Iris pigment epithelial cell (primary cell): ENCODE results near the gene DCLRE1C.
A peak's percentile ranks its signal among the peaks of the same experiment; 100 is the strongest.
"Not testable (repeated sequence)": the region's sequence is repeated elsewhere in the genome, so short reads cannot be mapped to it uniquely, and the experiment has no call there.

ENCODE experiments used
- DNase-seq: peaks from one replicate; pipeline ENCODE4 v3.0.0-alpha.2; 2011; ENCODE audit warnings: low read depth

DCLRE1C gene

GRCh38 chr10:14945108-14945507, 8.8 kb downstream of the DCLRE1C start:
- DNase-seq, result peak; percentile 45

GRCh38 chr10:14942950-14943338, 11.0 kb downstream of the DCLRE1C start:
- DNase-seq, result not testable (repeated sequence)

- DNase-seq, result not testable (repeated sequence)
Observed at GRCh38 chr10:14942147-14942949, 11.5 kb downstream of the DCLRE1C start.

GRCh38 chr10:14938971-14939370, 14.9 kb downstream of the DCLRE1C start:
- DNase-seq, result peak; percentile 38

GRCh38 chr10:14936584-14936983, 17.3 kb downstream of the DCLRE1C start:
- no peak for DNase-seq

GRCh38 chr10:14930610-14931009, 23.3 kb downstream of the DCLRE1C start:
- no peak for DNase-seq

- no peak for DNase-seq
Observed at GRCh38 chr10:14926722-14927416, 27.0 kb downstream of the DCLRE1C start.

GRCh38 chr10:14926061-14926470, 27.8 kb downstream of the DCLRE1C start:
- DNase-seq, result no peak

GRCh38 chr10:14925268-14925667, 28.6 kb downstream of the DCLRE1C start:
- no peak for DNase-seq

GRCh38 chr10:14924013-14924412, 29.9 kb downstream of the DCLRE1C start:
- no peak for DNase-seq

- peak; percentile 17 for DNase-seq
Observed at GRCh38 chr10:14918964-14919363, 34.9 kb downstream of the DCLRE1C start.

- DNase-seq, result no peak
Observed at GRCh38 chr10:14917827-14918226, 36.1 kb downstream of the DCLRE1C start.

- no peak for DNase-seq
Observed at GRCh38 chr10:14916600-14916999, 37.3 kb downstream of the DCLRE1C start.

- no peak for DNase-seq
Observed at GRCh38 chr10:14911801-14912200, 42.1 kb downstream of the DCLRE1C start.

- DNase-seq, result no peak
Observed at GRCh38 chr10:14910953-14911352, 42.9 kb downstream of the DCLRE1C start.

GRCh38 chr10:14909101-14909500, 44.8 kb downstream of the DCLRE1C start:
- DNase-seq, result no peak

GRCh38 chr10:14907591-14907990, 46.3 kb downstream of the DCLRE1C start:
- not testable (repeated sequence) for DNase-seq

GRCh38 chr10:14906765-14907164, 47.1 kb downstream of the DCLRE1C start:
- DNase-seq, result no peak

- no peak for DNase-seq
Observed at GRCh38 chr10:14905890-14906289, 48.0 kb downstream of the DCLRE1C start.

GRCh38 chr10:14904864-14905263, 49.0 kb downstream of the DCLRE1C start:
- no peak for DNase-seq

GRCh38 chr10:14904316-14904732, 49.6 kb downstream of the DCLRE1C start:
- peak; percentile 30 for DNase-seq

GRCh38 chr10:14891151-14891550, 62.7 kb downstream of the DCLRE1C start:
- DNase-seq, result no peak

- DNase-seq, result peak; percentile 45
Observed at GRCh38 chr10:14889318-14889717, 64.6 kb downstream of the DCLRE1C start.
